Parathyroid adenoma (tissue), 2 donors: ENCODE results near the gene BICD2.
A peak's percentile ranks its signal among the peaks of the same experiment; 100 is the strongest.

Source experiments
- H2AFZ ChIP-seq: fragments of 300-600 bp; sonication (generic); one replicate; pipeline ENCODE4 v1.7.0; 2017; ENCODE audit warnings: antibody characterized with exemption, mild to moderate bottlenecking
- H3K27ac ChIP-seq: fragments of 300-600 bp; sonication (generic); one replicate; pipeline ENCODE4 v1.7.0; 2017
- H3K27me3 ChIP-seq: fragments of 300-600 bp; sonication (generic); one replicate; pipeline ENCODE4 v1.7.0; 2017; ENCODE audit warnings: low read length; ENCODE audit not compliant: control insufficient read depth, insufficient read depth
- H3K36me3 ChIP-seq: fragments of 300-600 bp; sonication (generic); one replicate; pipeline ENCODE4 v1.7.0; 2017; ENCODE audit warnings: low read length; ENCODE audit not compliant: control insufficient read depth, insufficient read depth
- H3K4me1 ChIP-seq: fragments of 300-600 bp; sonication (generic); one replicate; pipeline ENCODE4 v1.7.0; 2017; ENCODE audit warnings: control low read depth
- H3K4me2 ChIP-seq: fragments of 300-600 bp; sonication (generic); one replicate; pipeline ENCODE4 v1.7.0; 2017; ENCODE audit warnings: low read length
- H3K4me3 ChIP-seq: fragments of 300-600 bp; sonication (generic); one replicate; pipeline ENCODE4 v1.7.0; 2017; ENCODE audit warnings: low read depth, low read length
- H3K79me2 ChIP-seq: fragments of 300-600 bp; sonication (generic); one replicate; pipeline ENCODE4 v1.7.0; 2017; ENCODE audit warnings: control low read depth
- H3K9ac ChIP-seq: fragments of 300-600 bp; sonication (generic); one replicate; pipeline ENCODE4 v1.7.0; 2017; ENCODE audit warnings: mild to moderate bottlenecking
- H3K9me3 ChIP-seq: fragments of 300-600 bp; sonication (generic); one replicate; pipeline ENCODE4 v1.7.0; 2017; ENCODE audit warnings: low read length; ENCODE audit not compliant: control insufficient read depth
- CTCF ChIP-seq: fragments of 300-600 bp; sonication (generic); IDR thresholded peaks from one replicate; pipeline ENCODE4 v1.7.0; 2017; ENCODE audit warnings: antibody characterized with exemption, mild to moderate bottlenecking
- donor health status: primary hyperparathyroidism.

Gene BICD2

GRCh38 chr9:92680166-92681119 is 84.2 kb downstream of the BICD2 start:
- Histone ChIP-seq H3K9ac (no peak overlapping the region), H3K4me3 (no peak overlapping the region), H3K27ac (no peak overlapping the region), H3K4me1 (no peaks in the 10 kb centered on the region), H3K27me3 (no peaks in the 10 kb centered on the region), H2AFZ (no peak overlapping the region), H3K4me2 (no peak overlapping the region), H3K36me3 (no peaks in the 10 kb centered on the region), H3K9me3 (no peaks in the 10 kb centered on the region), H3K79me2 (no peaks in the 10 kb centered on the region)
- no peak for TF ChIP-seq CTCF

- Histone ChIP-seq H3K79me2 (no peaks in the 10 kb centered on the region), H3K36me3 (no peaks in the 10 kb centered on the region), H3K27me3 (no peaks in the 10 kb centered on the region), H3K9ac (no peak overlapping the region), H3K4me3 (no peak overlapping the region), H3K4me2 (no peak overlapping the region), H3K4me1 (no peaks in the 10 kb centered on the region), H3K9me3 (no peaks in the 10 kb centered on the region), H3K27ac (no peak overlapping the region), H2AFZ (no peak overlapping the region)
- no peak for TF ChIP-seq CTCF
Observed at GRCh38 chr9:92679413-92680165, 85.0 kb downstream of the BICD2 start.

GRCh38 chr9:92671323-92671722 is 93.3 kb downstream of the BICD2 start:
- no peak overlapping the region for H2AFZ ChIP-seq
- H3K36me3 ChIP-seq: no peaks in the 10 kb centered on the region
- H3K9ac ChIP-seq: no peak overlapping the region
- H3K4me2 ChIP-seq: no peak overlapping the region
- H3K79me2 ChIP-seq: no peaks in the 10 kb centered on the region
- no peak for TF ChIP-seq CTCF
- no peak overlapping the region for H3K27ac ChIP-seq
- H3K9me3 ChIP-seq: no peaks in the 10 kb centered on the region
- no peaks in the 10 kb centered on the region for H3K27me3 ChIP-seq
- no peaks in the 10 kb centered on the region for H3K4me1 ChIP-seq
- H3K4me3 ChIP-seq: no peak overlapping the region

- Histone ChIP-seq H3K4me1 (no peaks in the 10 kb centered on the region), H3K27me3 (no peaks in the 10 kb centered on the region), H3K4me3 (peak within 1 kb of the TSS; percentile 95), H3K4me2 (peak within 1 kb of the TSS; percentile 83), H3K27ac (peak within 1 kb of the TSS; percentile 81), H3K9ac (no peak within 1 kb of the TSS), H3K36me3 (no peaks in the 10 kb centered on the region), H3K79me2 (peaks cover 2% of the 10 kb centered on the region), H2AFZ (peak within 1 kb of the TSS; percentile 84), H3K9me3 (no peaks in the 10 kb centered on the region)
- no peak for TF ChIP-seq CTCF
Observed at GRCh38 chr9:92669890-92670708, 94.5 kb downstream of the BICD2 start, which contains the start of gene IPPK. TSS of gene IPPK (minus strand) at chr9:92670131. CDS start at chr9:92669988, 143 bp downstream.
